ENCODE results near the gene ESR1.

The ESR1 gene

GRCh38 chr6:152143359-152143758 is 335.9 kb downstream of the ESR1 start:
- no peak for FAIRE-seq

GRCh38 chr6:152146385-152146784 is 338.9 kb downstream of the ESR1 start:
- FAIRE-seq = no peak

GRCh38 chr6:152147269-152147668 is 339.8 kb downstream of the ESR1 start:
- FAIRE-seq = no peak

GRCh38 chr6:152148412-152148811 is 340.9 kb downstream of the ESR1 start:
- no peak for FAIRE-seq

GRCh38 chr6:152150196-152150595 is 342.7 kb downstream of the ESR1 start:
- no peak for FAIRE-seq

- no peak for FAIRE-seq
Measured at GRCh38 chr6:152151920-152152319, 344.4 kb downstream of the ESR1 start.

GRCh38 chr6:152154559-152155356 is 347.3 kb downstream of the ESR1 start:
- no peak for FAIRE-seq

- FAIRE-seq = no peak
Measured at GRCh38 chr6:152155792-152156191, 348.3 kb downstream of the ESR1 start.

- FAIRE-seq = no peak
Measured at GRCh38 chr6:152160346-152160745, 352.9 kb downstream of the ESR1 start.

- no peak for FAIRE-seq
Measured at GRCh38 chr6:152161501-152161900, 354.0 kb downstream of the ESR1 start.

GRCh38 chr6:152164957-152165356 is 357.5 kb downstream of the ESR1 start:
- FAIRE-seq = no peak

- FAIRE-seq = no peak
Measured at GRCh38 chr6:152166497-152166896, 359.0 kb downstream of the ESR1 start.

- no peak for FAIRE-seq
Measured at GRCh38 chr6:152166897-152167296, 359.4 kb downstream of the ESR1 start.

- no peak for FAIRE-seq
Measured at GRCh38 chr6:152167641-152168603, 360.4 kb downstream of the ESR1 start.

GRCh38 chr6:152170313-152170701 is 362.8 kb downstream of the ESR1 start:
- FAIRE-seq = no peak

- no peak for FAIRE-seq
Measured at GRCh38 chr6:152170702-152171667, 363.5 kb downstream of the ESR1 start.

GRCh38 chr6:152173321-152173720 is 365.8 kb downstream of the ESR1 start:
- no peak for FAIRE-seq

GRCh38 chr6:152173957-152174356 is 366.5 kb downstream of the ESR1 start:
- FAIRE-seq = no peak

GRCh38 chr6:152176268-152176667 is 368.8 kb downstream of the ESR1 start:
- FAIRE-seq = no peak

All from TTC549 (cell line).